ENCODE data around the gene OR3A2. TPM values are rescaled to one million over a fixed set of nuclear protein-coding genes. Genes with fewer than 3 reads are reported as not detected.
"Not testable (repeated sequence)": the region's sequence is repeated elsewhere in the genome, so short reads cannot be mapped to it uniquely, and the experiment has no call there.

The OR3A2 gene
- total RNA-seq, 4 donors from 2014 or later, result not detected

- intact Hi-C loops (cut with DNase I), result no loop called here
- TF ChIP-seq POLR2A (IDR thresholded peaks at IDR 0.05) (no peak), CTCF (IDR thresholded peaks at IDR 0.05) (no peak)
- H3K27me3 ChIP-seq, result no peaks in the 10 kb centered on the region
- no peak for DNase-seq
- no peaks in the 10 kb centered on the region for H3K9me3 ChIP-seq
- H3K4me3 ChIP-seq (replicated peaks in 1 of 3), result no peak overlapping the region
- H3K36me3 ChIP-seq, result no peaks in the 10 kb centered on the region
- no peaks in the 10 kb centered on the region for H3K4me1 ChIP-seq
- 56 to 71% methylated on average over 5 of the region's 5 CpGs for WGBS, 2 donors
- no peak overlapping the region for H3K27ac ChIP-seq
Observed at GRCh38 chr17:3318336-3318735, 67.8 kb downstream of the OR3A2 start.

GRCh38 chr17:3316836-3317235, 69.3 kb downstream of the OR3A2 start:
- no peak for TF ChIP-seq POLR2A (IDR thresholded peaks at IDR 0.05)
- TF ChIP-seq CTCF (IDR thresholded peaks at IDR 0.05), result no peak
- Histone ChIP-seq H3K27me3 (no peaks in the 10 kb centered on the region), H3K9me3 (no peaks in the 10 kb centered on the region), H3K4me1 (no peaks in the 10 kb centered on the region), H3K36me3 (no peaks in the 10 kb centered on the region), H3K4me3 (replicated peaks in 1 of 3) (no peak overlapping the region), H3K27ac (no peak overlapping the region)
- no peak for DNase-seq
- intact Hi-C loops (cut with DNase I), result no loop called here
- 41 to 57% methylated on average over 3 of the region's 3 CpGs for WGBS, 2 donors

GRCh38 chr17:3308603-3309002, 77.5 kb downstream of the OR3A2 start:
- DNase-seq, result no peak
- H3K4me3 ChIP-seq (replicated peaks in 1 of 3), result no peak overlapping the region
- H3K4me1 ChIP-seq, result no peaks in the 10 kb centered on the region
- 72 to 78% methylated on average over 4 of the region's 4 CpGs for WGBS, 2 donors
- no peaks in the 10 kb centered on the region for H3K27me3 ChIP-seq
- TF ChIP-seq POLR2A (IDR thresholded peaks at IDR 0.05), result no peak
- TF ChIP-seq CTCF (IDR thresholded peaks at IDR 0.05), result no peak
- no peaks in the 10 kb centered on the region for H3K9me3 ChIP-seq
- no peak overlapping the region for H3K27ac ChIP-seq
- H3K36me3 ChIP-seq, result no peaks in the 10 kb centered on the region
- intact Hi-C loops (cut with DNase I), result no loop called here

- Histone ChIP-seq H3K4me1 (no peaks in the 10 kb centered on the region), H3K9me3 (no peaks in the 10 kb centered on the region), H3K27me3 (no peaks in the 10 kb centered on the region), H3K36me3 (no peaks in the 10 kb centered on the region), H3K4me3 (replicated peaks in 1 of 3) (no peak within 1 kb of the TSS), H3K27ac (no peak within 1 kb of the TSS)
- DNase-seq, result no peak
- TF ChIP-seq CTCF (IDR thresholded peaks at IDR 0.05), result no peak
- no peak for TF ChIP-seq POLR2A (IDR thresholded peaks at IDR 0.05)
- WGBS, 2 donors, result 81 to 84% methylated on average over 6 of the region's 6 CpGs
- intact Hi-C loops (cut with DNase I), result no loop called here
Observed at GRCh38 chr17:3298260-3298659, 87.8 kb downstream of the OR3A2 start, which contains the start of gene OR3A1. TSS of gene OR3A1 (minus strand) at chr17:3298360. CDS start at chr17:3292582, 5,778 bp downstream.

GRCh38 chr17:3295632-3296031, 90.5 kb downstream of the OR3A2 start:
- H3K27me3 ChIP-seq, result no peaks in the 10 kb centered on the region
- H3K27ac ChIP-seq, result no peak overlapping the region
- H3K36me3 ChIP-seq, result no peaks in the 10 kb centered on the region
- intact Hi-C loops (cut with DNase I), result no loop called here
- no peaks in the 10 kb centered on the region for H3K4me1 ChIP-seq
- DNase-seq, result no peak
- WGBS, 2 donors, result 66 to 69% methylated on average over 4 of the region's 4 CpGs
- no peaks in the 10 kb centered on the region for H3K9me3 ChIP-seq
- H3K4me3 ChIP-seq (replicated peaks in 1 of 3), result no peak overlapping the region
- no peak for TF ChIP-seq CTCF (IDR thresholded peaks at IDR 0.05)
- TF ChIP-seq POLR2A (IDR thresholded peaks at IDR 0.05), result no peak

- H3K27me3 ChIP-seq; DNase-seq; H3K4me3 ChIP-seq (replicated peaks in 1 of 3); H3K27ac ChIP-seq; H3K4me1 ChIP-seq; H3K36me3 ChIP-seq; intact Hi-C loops (cut with DNase I); H3K9me3 ChIP-seq: not testable (repeated sequence)
- 86 to 91% methylated on average over 1 of the region's 1 CpG for WGBS, 2 donors
Observed at GRCh38 chr17:3293548-3293947, 92.6 kb downstream of the OR3A2 start.
